GM18858 (cell line): Measurements from ENCODE around the gene MUC3A.

Experiments used
- ATAC-seq: cut with Tn5 transposase; IDR thresholded peaks from one replicate; pipeline ENCODE4 v1.9.1; 2021; ENCODE audit not compliant: unreplicated experiment

The MUC3A gene

DNA sequence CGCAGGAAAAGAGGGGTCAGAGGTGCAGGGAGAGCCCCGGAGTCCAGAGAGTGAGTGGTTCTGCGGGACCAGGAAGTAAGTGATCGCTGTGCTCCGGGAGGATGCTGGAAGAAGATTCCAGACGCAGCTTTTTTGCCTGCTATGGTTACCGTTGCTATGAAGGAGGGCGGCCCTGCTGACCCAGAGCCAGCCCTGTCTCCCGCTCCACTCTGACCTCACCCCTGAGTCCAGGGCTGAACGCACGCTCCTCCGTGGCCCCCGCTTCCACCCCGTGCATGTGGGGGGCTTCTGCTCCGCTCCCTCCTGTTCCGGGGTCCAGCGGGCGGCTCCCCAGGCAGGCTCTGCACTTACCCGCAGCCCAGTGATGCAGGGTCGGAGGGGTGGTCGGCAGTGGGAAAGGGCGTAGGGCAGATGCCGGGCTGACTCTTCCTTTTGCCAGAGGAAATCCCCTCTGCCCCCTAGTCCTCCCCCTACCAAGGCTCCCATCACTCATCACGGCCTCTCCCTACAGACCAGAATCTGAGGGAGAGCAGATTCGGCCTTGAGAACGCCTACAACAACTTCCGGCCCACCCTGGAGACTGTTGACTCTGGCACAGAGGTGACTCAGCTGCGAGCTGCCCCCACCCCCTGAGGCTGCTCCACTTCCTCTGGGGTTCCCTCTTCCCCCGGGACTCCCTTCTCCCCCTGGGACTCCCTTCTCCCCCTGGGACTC, 67.9 kb downstream of the MUC3A start:
- peak; percentile 67 for ATAC-seq
